GM19372 (cell line): Measurements from ENCODE around the gene MGAT4A.
"Not testable (repeated sequence)": the region's sequence is repeated elsewhere in the genome, so short reads cannot be mapped to it uniquely, and the experiment has no call there.

Source experiments
- ATAC-seq: cut with Tn5 transposase; IDR thresholded peaks from one replicate; pipeline ENCODE4 v1.9.1; 2021; ENCODE audit warnings: mild to moderate bottlenecking, low read depth, moderate library complexity; ENCODE audit not compliant: unreplicated experiment

Gene MGAT4A

GRCh38 chr2:98759827-98760625, 29.1 kb upstream of the MGAT4A start:
- no peak for ATAC-seq

- ATAC-seq, result no peak
These were observed 28.4 kb upstream of the MGAT4A start for GRCh38 chr2:98759338-98759737.

- ATAC-seq, result peak; percentile 74
These were observed 27.0 kb upstream of the MGAT4A start for GRCh38 chr2:98757904-98758421.

GRCh38 chr2:98753801-98754200, 22.9 kb upstream of the MGAT4A start:
- ATAC-seq, result no peak

GRCh38 chr2:98752711-98753110, 21.8 kb upstream of the MGAT4A start:
- not testable (repeated sequence) for ATAC-seq

- no peak for ATAC-seq
These were observed 20.8 kb upstream of the MGAT4A start for GRCh38 chr2:98751748-98752147.

- no peak for ATAC-seq
These were observed 19.8 kb upstream of the MGAT4A start for GRCh38 chr2:98750593-98751282.

GRCh38 chr2:98749066-98749450, 18.1 kb upstream of the MGAT4A start:
- ATAC-seq, result no peak

GRCh38 chr2:98748292-98749065, 17.5 kb upstream of the MGAT4A start:
- ATAC-seq, result no peak

GRCh38 chr2:98747888-98748287, 17.0 kb upstream of the MGAT4A start:
- ATAC-seq, result no peak

GRCh38 chr2:98746426-98746825, 15.5 kb upstream of the MGAT4A start:
- no peak for ATAC-seq

GRCh38 chr2:98744595-98744994, 13.7 kb upstream of the MGAT4A start:
- ATAC-seq, result no peak

GRCh38 chr2:98743835-98744234, 12.9 kb upstream of the MGAT4A start:
- no peak for ATAC-seq

- ATAC-seq, result no peak
These were observed 8.1 kb upstream of the MGAT4A start for GRCh38 chr2:98739020-98739419.

- ATAC-seq, result no peak
These were observed 7.4 kb upstream of the MGAT4A start for GRCh38 chr2:98738304-98738703.

GRCh38 chr2:98737848-98738247, 6.9 kb upstream of the MGAT4A start:
- ATAC-seq, result no peak

GRCh38 chr2:98736464-98736889, 5.5 kb upstream of the MGAT4A start:
- no peak for ATAC-seq

GRCh38 chr2:98734823-98735260, 3.9 kb upstream of the MGAT4A start:
- no peak for ATAC-seq

- ATAC-seq, result no peak
These were observed 3.2 kb upstream of the MGAT4A start for GRCh38 chr2:98734162-98734561.

- ATAC-seq, result no peak
These were observed 1.6 kb upstream of the MGAT4A start for GRCh38 chr2:98732430-98733051.
